Measurements from ENCODE around the gene LAMA5. TPM values are rescaled to one million over a fixed set of nuclear protein-coding genes. Genes with fewer than 3 reads are reported as not detected.

Gene LAMA5
- total and polyA plus RNA-seq, 2 experiments from 2014 or later = 201 to 298 TPM

DNA sequence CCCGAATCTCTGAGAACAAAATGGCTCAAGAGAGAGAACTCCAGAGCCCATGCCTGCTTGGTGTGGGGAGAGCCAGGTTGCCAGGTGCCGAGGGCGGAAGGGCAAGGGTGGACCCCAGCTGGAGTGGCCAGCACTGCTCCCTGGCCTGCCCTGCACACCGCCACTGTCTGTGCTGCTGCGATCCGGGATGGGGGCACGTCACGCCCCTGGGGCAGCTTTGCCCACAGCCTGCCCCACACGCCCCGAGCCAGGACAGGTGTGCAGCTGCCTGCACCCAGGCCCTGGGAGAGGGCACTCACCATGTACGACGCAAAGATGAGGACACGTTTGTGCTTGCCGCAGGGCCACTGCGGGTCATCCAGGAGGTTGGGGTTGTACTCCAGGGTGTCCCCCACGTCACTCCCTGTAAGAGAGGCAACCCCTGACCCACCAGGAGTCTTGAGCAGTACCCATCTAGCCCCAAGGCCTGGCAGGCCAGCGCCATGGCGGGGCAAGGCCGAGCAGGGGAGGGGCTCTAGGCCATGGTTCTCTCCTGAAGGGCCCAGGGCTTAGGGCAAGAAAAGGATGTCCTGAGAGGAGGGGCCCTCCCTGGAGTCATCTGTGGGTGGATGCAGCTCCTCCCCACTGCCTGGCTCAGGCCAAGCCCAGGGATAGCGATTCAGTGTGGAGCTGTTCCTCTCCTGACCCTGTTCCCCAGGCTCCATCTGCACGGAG is 25.7 kb upstream of the LAMA5 start (continued):
- TF ChIP-seq, protein P1, sequence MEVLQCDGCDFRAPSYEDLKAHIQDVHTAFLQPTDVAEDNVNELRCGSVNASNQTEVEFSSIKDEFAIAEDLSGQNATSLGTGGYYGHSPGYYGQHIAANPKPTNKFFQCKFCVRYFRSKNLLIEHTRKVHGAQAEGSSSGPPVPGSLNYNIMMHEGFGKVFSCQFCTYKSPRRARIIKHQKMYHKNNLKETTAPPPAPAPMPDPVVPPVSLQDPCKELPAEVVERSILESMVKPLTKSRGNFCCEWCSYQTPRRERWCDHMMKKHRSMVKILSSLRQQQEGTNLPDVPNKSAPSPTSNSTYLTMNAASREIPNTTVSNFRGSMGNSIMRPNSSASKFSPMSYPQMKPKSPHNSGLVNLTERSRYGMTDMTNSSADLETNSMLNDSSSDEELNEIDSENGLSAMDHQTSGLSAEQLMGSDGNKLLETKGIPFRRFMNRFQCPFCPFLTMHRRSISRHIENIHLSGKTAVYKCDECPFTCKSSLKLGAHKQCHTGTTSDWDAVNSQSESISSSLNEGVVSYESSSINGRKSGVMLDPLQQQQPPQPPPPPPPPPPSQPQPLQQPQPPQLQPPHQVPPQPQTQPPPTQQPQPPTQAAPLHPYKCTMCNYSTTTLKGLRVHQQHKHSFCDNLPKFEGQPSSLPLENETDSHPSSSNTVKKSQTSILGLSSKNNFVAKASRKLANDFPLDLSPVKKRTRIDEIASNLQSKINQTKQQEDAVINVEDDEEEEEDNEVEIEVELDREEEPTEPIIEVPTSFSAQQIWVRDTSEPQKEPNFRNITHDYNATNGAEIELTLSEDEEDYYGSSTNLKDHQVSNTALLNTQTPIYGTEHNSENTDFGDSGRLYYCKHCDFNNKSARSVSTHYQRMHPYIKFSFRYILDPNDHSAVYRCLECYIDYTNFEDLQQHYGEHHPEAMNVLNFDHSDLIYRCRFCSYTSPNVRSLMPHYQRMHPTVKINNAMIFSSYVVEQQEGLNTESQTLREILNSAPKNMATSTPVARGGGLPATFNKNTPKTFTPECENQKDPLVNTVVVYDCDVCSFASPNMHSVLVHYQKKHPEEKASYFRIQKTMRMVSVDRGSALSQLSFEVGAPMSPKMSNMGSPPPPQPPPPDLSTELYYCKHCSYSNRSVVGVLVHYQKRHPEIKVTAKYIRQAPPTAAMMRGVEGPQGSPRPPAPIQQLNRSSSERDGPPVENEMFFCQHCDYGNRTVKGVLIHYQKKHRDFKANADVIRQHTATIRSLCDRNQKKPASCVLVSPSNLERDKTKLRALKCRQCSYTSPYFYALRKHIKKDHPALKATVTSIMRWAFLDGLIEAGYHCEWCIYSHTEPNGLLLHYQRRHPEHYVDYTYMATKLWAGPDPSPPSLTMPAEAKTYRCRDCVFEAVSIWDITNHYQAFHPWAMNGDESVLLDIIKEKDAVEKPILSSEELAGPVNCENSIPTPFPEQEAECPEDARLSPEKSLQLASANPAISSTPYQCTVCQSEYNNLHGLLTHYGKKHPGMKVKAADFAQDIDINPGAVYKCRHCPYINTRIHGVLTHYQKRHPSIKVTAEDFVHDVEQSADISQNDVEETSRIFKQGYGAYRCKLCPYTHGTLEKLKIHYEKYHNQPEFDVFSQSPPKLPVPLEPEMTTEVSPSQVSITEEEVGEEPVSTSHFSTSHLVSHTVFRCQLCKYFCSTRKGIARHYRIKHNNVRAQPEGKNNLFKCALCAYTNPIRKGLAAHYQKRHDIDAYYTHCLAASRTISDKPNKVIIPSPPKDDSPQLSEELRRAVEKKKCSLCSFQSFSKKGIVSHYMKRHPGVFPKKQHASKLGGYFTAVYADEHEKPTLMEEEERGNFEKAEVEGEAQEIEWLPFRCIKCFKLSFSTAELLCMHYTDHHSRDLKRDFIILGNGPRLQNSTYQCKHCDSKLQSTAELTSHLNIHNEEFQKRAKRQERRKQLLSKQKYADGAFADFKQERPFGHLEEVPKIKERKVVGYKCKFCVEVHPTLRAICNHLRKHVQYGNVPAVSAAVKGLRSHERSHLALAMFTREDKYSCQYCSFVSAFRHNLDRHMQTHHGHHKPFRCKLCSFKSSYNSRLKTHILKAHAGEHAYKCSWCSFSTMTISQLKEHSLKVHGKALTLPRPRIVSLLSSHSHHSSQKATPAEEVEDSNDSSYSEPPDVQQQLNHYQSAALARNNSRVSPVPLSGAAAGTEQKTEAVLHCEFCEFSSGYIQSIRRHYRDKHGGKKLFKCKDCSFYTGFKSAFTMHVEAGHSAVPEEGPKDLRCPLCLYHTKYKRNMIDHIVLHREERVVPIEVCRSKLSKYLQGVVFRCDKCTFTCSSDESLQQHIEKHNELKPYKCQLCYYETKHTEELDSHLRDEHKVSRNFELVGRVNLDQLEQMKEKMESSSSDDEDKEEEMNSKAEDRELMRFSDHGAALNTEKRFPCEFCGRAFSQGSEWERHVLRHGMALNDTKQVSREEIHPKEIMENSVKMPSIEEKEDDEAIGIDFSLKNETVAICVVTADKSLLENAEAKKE (CRISPR knock-in tag; IDR thresholded peaks at IDR 0.05) = no peak
- TF ChIP-seq JUNB (IDR thresholded peaks at IDR 0.05; ENCODE audit: unreplicated experiment) (no peak), NANOG (IDR thresholded peaks at IDR 0.05; ENCODE audit: borderline replicate concordance) (no peak), CREB1 (CRISPR knock-in tag; IDR thresholded peaks at IDR 0.05; ENCODE audit: low read depth) (no peak)
- TF ChIP-seq, protein P2, sequence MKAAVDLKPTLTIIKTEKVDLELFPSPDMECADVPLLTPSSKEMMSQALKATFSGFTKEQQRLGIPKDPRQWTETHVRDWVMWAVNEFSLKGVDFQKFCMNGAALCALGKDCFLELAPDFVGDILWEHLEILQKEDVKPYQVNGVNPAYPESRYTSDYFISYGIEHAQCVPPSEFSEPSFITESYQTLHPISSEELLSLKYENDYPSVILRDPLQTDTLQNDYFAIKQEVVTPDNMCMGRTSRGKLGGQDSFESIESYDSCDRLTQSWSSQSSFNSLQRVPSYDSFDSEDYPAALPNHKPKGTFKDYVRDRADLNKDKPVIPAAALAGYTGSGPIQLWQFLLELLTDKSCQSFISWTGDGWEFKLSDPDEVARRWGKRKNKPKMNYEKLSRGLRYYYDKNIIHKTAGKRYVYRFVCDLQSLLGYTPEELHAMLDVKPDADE (IDR thresholded peaks at IDR 0.05) = no peak

DNA sequence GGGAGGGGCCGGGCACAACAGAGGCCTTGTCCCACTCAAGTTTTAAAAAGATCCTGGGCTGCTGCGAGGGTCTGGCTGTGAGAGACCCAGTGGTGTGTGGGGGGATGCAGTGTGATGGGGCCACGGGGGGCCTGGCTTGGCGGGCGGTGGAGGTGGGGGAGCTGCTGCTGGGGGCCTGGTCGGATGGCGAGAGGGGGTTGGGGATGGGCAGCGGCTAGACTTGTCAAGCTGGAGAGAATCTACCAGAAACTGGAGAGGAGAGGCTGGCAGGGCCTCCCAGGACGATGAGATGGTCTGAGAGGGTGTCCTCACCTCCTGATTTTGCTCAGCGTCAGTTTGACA is 24.9 kb upstream of the LAMA5 start:
- Histone ChIP-seq H3K27me3 (ENCODE audit: insufficient read depth) (no peaks in the 10 kb centered on the region), H3K4me1 (ENCODE audit: insufficient read depth) (peaks cover 3% of the 10 kb centered on the region; the same call in 1 of the 2 replicates), H2AFZ (no peak overlapping the region), H3K36me3 (ENCODE audit: insufficient read depth) (peaks cover 11% of the 10 kb centered on the region), H3F3A (replicated peaks; ENCODE audit: low read depth) (peaks cover 35% of the 10 kb centered on the region), H3K4me3 (no peak overlapping the region), H3K27ac (ENCODE audit: low read depth) (no peak overlapping the region), H4K20me1 (replicated peaks; ENCODE audit: insufficient read depth) (peaks cover 19% of the 10 kb centered on the region), H3K4me2 (no peak overlapping the region), H3K79me2 (replicated peaks; ENCODE audit: insufficient read depth) (peaks cover 14% of the 10 kb centered on the region), H3K9me2 (ENCODE audit: insufficient read depth) (no peaks in the 10 kb centered on the region)
- H3K4me3 Mint-ChIP-seq = no peak overlapping the region
- peaks cover 25% of the 10 kb centered on the region for H3K27me3 Mint-ChIP-seq (ENCODE audit: insufficient read depth, low read depth, poor library complexity)
- H3K4me1 Mint-ChIP-seq = peaks cover 20% of the 10 kb centered on the region
- H3K27ac Mint-ChIP-seq = no peak overlapping the region
- peaks cover 35% of the 10 kb centered on the region for H3K36me3 Mint-ChIP-seq (ENCODE audit: low read depth)
- TF ChIP-seq, protein P3, sequence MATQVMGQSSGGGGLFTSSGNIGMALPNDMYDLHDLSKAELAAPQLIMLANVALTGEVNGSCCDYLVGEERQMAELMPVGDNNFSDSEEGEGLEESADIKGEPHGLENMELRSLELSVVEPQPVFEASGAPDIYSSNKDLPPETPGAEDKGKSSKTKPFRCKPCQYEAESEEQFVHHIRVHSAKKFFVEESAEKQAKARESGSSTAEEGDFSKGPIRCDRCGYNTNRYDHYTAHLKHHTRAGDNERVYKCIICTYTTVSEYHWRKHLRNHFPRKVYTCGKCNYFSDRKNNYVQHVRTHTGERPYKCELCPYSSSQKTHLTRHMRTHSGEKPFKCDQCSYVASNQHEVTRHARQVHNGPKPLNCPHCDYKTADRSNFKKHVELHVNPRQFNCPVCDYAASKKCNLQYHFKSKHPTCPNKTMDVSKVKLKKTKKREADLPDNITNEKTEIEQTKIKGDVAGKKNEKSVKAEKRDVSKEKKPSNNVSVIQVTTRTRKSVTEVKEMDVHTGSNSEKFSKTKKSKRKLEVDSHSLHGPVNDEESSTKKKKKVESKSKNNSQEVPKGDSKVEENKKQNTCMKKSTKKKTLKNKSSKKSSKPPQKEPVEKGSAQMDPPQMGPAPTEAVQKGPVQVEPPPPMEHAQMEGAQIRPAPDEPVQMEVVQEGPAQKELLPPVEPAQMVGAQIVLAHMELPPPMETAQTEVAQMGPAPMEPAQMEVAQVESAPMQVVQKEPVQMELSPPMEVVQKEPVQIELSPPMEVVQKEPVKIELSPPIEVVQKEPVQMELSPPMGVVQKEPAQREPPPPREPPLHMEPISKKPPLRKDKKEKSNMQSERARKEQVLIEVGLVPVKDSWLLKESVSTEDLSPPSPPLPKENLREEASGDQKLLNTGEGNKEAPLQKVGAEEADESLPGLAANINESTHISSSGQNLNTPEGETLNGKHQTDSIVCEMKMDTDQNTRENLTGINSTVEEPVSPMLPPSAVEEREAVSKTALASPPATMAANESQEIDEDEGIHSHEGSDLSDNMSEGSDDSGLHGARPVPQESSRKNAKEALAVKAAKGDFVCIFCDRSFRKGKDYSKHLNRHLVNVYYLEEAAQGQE (IDR thresholded peaks at IDR 0.05; ENCODE audit: unreplicated experiment) = no peak
- no peak for TF ChIP-seq EZH2phosphoT487 (IDR thresholded peaks at IDR 0.05; ENCODE audit: unreplicated experiment)
- TF ChIP-seq CREB1 (CRISPR knock-in tag; IDR thresholded peaks at IDR 0.05; ENCODE audit: low read depth) = no peak
- TF ChIP-seq NANOG (IDR thresholded peaks at IDR 0.05; ENCODE audit: borderline replicate concordance) = no peak
- TF ChIP-seq, protein P2 (IDR thresholded peaks at IDR 0.05) = no peak
- TF ChIP-seq ZNF114 (CRISPR knock-in tag; IDR thresholded peaks at IDR 0.05) = no peak
- no peak for TF ChIP-seq STAT1 (IDR thresholded peaks at IDR 0.05; ENCODE audit: unreplicated experiment)
- TF ChIP-seq, protein P4, sequence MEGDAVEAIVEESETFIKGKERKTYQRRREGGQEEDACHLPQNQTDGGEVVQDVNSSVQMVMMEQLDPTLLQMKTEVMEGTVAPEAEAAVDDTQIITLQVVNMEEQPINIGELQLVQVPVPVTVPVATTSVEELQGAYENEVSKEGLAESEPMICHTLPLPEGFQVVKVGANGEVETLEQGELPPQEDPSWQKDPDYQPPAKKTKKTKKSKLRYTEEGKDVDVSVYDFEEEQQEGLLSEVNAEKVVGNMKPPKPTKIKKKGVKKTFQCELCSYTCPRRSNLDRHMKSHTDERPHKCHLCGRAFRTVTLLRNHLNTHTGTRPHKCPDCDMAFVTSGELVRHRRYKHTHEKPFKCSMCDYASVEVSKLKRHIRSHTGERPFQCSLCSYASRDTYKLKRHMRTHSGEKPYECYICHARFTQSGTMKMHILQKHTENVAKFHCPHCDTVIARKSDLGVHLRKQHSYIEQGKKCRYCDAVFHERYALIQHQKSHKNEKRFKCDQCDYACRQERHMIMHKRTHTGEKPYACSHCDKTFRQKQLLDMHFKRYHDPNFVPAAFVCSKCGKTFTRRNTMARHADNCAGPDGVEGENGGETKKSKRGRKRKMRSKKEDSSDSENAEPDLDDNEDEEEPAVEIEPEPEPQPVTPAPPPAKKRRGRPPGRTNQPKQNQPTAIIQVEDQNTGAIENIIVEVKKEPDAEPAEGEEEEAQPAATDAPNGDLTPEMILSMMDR (conservative IDR thresholded peaks at IDR 0.05; ENCODE audit: low read depth in 2 of 2) = no peak
- no peaks in the 10 kb centered on the region for H3K9me3 Mint-ChIP-seq
- no peak for DNase-seq (ENCODE audit: low spot score)
- ATAC-seq = no peak

Measured in GM23338 (cell line).